Measurements from ENCODE around the gene RREB1. TPM values are rescaled to one million over a fixed set of nuclear protein-coding genes. Genes with fewer than 3 reads are reported as not detected.

RREB1 gene
- total RNA-seq, 3 donors from 2014 or later, result 18.5 to 20.7 (median 19.2) TPM

DNA sequence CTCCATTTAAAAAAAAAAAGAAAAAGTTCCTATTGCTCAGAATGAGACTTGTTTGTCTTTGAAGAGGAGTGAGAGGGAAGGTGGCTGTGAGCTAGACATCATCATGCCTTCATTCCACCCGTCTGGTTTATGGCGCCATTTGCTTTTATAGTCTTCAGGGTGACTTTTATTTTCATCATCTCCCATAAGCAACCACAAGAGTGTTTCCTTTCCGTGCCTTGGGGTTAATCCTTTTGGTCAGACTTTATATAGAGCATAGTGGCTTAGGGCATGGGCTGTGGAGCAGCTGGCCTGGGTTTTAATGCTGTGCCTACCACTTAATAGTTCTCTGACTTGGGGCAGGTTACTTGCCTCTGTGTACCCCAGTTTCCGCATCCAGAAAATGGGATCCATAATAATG is 77.8 kb downstream of the RREB1 start:
- peaks cover 39% of the 10 kb centered on the region for H3K36me3 Mint-ChIP-seq (ENCODE audit: insufficient read depth)
- no peak overlapping the region for H3K4me3 Mint-ChIP-seq

DNA sequence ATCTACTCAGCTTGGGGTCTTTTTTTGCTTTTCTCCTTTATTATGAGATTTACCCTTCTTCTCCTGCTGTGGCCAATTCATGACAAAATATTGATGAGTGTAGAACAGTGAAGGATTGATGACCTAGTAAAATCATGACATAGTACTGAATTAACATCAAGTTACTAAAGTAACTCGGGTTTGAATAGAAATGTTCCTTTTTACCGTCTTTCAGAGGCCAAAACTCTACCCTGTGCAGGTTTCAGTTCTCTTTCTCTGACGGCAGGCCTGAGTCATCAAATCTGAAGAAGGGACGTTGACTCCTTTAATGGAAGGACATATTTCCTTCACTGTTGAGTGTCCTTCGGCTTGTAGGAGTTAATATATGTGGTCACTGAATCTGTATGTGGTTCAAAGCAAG is 80.7 kb downstream of the RREB1 start:
- Mint-ChIP-seq H3K9me3 (no peaks in the 10 kb centered on the region), H3K36me3 (ENCODE audit: insufficient read depth) (peaks cover 32% of the 10 kb centered on the region), H3K27me3 (ENCODE audit: low read depth) (no peaks in the 10 kb centered on the region), H3K4me1 (ENCODE audit: low read depth) (peaks cover 5% of the 10 kb centered on the region), H3K4me3 (no peak overlapping the region)
- DNase-seq (no peak), ATAC-seq (no peak)

More for the DNA sequence above, 77.8 kb downstream of the RREB1 start:
- ATAC-seq (no peak), DNase-seq (no peak)
- peaks cover 2% of the 10 kb centered on the region for H3K4me1 Mint-ChIP-seq (ENCODE audit: low read depth)
- no peaks in the 10 kb centered on the region for H3K9me3 Mint-ChIP-seq
- H3K27me3 Mint-ChIP-seq (ENCODE audit: low read depth), result no peaks in the 10 kb centered on the region

DNA sequence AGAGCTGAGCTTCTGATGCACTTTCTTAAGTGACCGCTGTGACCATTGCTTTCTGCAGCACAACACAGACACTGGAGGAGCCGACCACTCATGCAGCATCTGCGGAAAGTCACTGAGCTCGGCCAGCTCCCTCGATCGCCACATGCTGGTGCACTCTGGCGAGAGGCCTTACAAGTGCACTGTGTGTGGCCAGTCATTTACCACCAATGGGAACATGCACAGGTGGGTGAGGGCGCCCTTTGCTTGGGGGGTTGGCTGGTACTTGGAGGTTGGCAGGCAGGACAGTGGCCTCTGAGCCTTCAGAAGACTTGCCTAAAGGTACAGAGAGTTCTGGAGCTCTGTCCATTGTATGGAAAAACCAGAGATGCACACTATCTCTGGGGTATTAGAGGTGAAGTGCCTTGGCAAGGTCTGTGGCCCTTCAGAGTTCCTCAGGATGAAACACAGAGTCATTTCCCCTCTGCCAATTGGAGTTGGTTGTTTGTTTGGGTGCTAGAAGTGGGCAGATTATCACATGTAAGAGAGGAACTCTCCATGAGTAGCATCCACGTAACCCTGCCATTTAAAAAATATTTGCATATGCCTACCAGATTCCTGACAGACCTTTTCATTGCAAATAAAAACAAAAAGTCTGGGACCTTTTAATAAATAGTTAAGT is 81.5 kb downstream of the RREB1 start:
- no peak overlapping the region for H3K4me3 Mint-ChIP-seq
- peaks cover 7% of the 10 kb centered on the region for H3K4me1 Mint-ChIP-seq (ENCODE audit: low read depth)
- no peaks in the 10 kb centered on the region for H3K27me3 Mint-ChIP-seq (ENCODE audit: low read depth)
- H3K9me3 Mint-ChIP-seq, result no peaks in the 10 kb centered on the region
- peaks cover 32% of the 10 kb centered on the region for H3K36me3 Mint-ChIP-seq (ENCODE audit: insufficient read depth)
- ATAC-seq, result no peak
- no peak for DNase-seq

DNA sequence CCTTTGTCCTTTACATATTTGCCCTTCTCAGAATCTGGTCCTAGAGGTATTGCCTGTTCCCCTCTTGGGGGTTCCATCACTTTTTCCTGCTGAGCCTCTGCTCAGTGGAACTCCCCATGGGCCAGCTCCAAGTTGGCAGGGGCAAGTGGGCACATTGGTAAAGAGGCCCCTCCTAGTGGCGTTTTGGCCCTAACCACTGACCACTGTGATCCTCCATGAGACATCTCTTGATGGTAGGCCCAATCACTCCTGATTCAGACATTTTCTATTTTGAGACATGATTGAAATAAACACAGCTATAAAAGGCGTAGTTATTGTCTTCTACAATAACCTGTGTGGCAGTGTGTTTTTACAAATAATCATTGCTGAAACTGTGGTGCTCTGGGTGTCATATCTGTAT is 83.0 kb downstream of the RREB1 start:
- H3K4me3 Mint-ChIP-seq, result no peak overlapping the region
- no peaks in the 10 kb centered on the region for H3K9me3 Mint-ChIP-seq
- DNase-seq, result no peak
- peaks cover 20% of the 10 kb centered on the region for H3K4me1 Mint-ChIP-seq (ENCODE audit: low read depth)
- no peak for ATAC-seq
- H3K27me3 Mint-ChIP-seq (ENCODE audit: low read depth), result no peaks in the 10 kb centered on the region
- peaks cover 30% of the 10 kb centered on the region for H3K36me3 Mint-ChIP-seq (ENCODE audit: insufficient read depth)

DNA sequence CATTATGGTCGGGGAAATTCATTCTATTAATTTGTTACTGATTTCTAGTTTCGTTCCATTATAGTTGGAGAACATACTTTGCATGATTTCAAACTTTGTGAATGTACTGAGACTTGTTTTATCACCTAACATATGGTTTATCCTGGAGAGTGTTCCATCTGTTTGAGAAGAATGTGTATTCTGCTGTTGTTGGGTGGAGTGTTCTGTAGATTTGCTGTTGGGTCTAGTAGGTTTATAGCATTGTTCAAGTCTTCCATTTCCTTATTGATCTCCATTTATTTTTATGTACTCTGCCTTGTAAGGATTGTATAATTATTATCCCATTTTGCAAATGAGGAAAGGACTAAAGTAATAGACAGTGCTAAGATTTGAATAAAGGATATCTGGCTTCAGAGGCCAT is 85.4 kb downstream of the RREB1 start:
- Mint-ChIP-seq H3K36me3 (ENCODE audit: insufficient read depth) (peaks cover 33% of the 10 kb centered on the region), H3K27me3 (ENCODE audit: low read depth) (no peaks in the 10 kb centered on the region), H3K9me3 (no peaks in the 10 kb centered on the region), H3K4me3 (no peak overlapping the region), H3K4me1 (ENCODE audit: low read depth) (peaks cover 32% of the 10 kb centered on the region)
- ATAC-seq (no peak), DNase-seq (no peak)

DNA sequence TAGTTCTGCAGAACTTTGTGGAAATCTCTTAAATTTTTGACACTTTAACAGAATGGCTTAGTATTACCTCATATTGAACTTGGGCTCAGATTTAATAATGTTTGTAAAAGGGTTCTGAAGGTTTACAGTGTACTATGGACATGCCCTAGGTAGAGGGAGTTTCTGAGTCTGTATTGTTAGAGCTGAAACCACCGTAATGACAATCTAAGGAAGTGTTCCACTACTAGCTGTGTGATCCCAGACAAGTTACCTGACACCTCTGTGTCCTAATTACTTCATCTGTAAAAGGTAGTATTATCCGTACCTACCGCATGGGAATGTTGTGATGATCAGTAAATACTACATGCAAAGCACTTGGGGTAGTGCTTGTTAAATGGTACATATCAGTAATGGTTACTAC is 86.9 kb downstream of the RREB1 start:
- Mint-ChIP-seq H3K9me3 (no peaks in the 10 kb centered on the region), H3K36me3 (ENCODE audit: insufficient read depth) (peaks cover 31% of the 10 kb centered on the region)

DNA sequence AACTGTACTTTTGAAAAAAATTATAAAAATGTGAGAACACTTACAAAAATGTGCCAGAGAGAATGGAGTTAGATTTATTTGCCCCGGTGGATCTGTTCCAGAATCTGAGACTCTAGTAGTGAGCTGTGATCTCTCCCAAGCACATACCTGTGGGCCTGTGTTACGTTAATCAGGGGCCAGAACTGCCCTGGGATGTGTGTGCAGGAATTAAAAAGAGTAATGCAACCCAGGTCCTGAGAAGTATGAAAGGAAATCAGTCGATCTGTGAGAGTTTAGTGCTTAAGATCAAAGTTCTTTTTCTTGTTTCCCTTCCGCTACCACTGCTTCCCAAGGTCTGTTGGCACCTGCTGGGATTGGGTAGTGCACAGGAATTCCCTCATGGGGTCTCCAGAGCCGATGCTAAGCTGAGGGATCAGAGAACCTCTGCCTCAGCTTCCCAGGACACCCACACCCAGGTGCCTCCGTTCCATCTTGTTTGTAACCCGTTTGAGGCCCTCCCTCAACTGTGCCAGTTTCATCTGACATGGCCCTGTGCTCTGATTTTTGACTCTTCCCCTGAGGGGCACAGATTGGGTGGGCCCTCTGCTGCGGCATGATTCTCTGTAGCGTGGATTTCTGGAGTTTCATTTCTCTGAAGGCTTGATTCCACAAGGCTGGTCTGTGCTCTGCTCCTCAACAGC is 87.7 kb downstream of the RREB1 start:
- no peaks in the 10 kb centered on the region for H3K9me3 Mint-ChIP-seq
- DNase-seq, result no peak
- no peak for ATAC-seq
- H3K27me3 Mint-ChIP-seq (ENCODE audit: low read depth), result no peaks in the 10 kb centered on the region
- H3K36me3 Mint-ChIP-seq (ENCODE audit: insufficient read depth), result peaks cover 30% of the 10 kb centered on the region
- H3K4me3 Mint-ChIP-seq, result no peak overlapping the region
- peaks cover 30% of the 10 kb centered on the region for H3K4me1 Mint-ChIP-seq (ENCODE audit: low read depth)

More for the DNA sequence above, 86.9 kb downstream of the RREB1 start:
- ATAC-seq (no peak), DNase-seq (no peak)
- Mint-ChIP-seq H3K4me3 (no peak overlapping the region), H3K27me3 (ENCODE audit: low read depth) (no peaks in the 10 kb centered on the region), H3K4me1 (ENCODE audit: low read depth) (peaks cover 30% of the 10 kb centered on the region)

DNA sequence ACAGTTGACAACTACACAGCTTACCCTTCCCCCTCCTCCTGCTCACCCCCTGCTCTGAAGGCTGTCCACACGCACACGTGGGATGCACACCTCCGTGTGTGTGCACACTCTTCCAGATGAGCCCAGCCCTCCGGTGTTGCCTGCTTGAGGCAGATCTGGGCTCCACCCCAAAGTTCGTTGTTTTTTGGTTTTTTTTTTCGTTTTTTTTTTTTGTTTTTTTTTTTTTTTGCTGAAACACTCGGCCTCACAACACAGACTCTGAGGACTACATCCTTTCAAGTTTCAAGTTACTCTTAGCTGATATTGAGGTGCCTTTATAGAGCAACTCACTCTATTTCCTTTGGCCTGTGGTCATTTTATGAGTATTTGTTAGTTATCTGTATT is 88.2 kb downstream of the RREB1 start:
- ATAC-seq, result peak in 1 of 2 donors; percentile 48
- no peaks in the 10 kb centered on the region for H3K9me3 Mint-ChIP-seq
- no peaks in the 10 kb centered on the region for H3K27me3 Mint-ChIP-seq (ENCODE audit: low read depth)
- H3K36me3 Mint-ChIP-seq (ENCODE audit: insufficient read depth), result peaks cover 25% of the 10 kb centered on the region
- DNase-seq, result no peak
- H3K4me1 Mint-ChIP-seq (ENCODE audit: low read depth), result peaks cover 34% of the 10 kb centered on the region
- H3K4me3 Mint-ChIP-seq, result no peak overlapping the region

DNA sequence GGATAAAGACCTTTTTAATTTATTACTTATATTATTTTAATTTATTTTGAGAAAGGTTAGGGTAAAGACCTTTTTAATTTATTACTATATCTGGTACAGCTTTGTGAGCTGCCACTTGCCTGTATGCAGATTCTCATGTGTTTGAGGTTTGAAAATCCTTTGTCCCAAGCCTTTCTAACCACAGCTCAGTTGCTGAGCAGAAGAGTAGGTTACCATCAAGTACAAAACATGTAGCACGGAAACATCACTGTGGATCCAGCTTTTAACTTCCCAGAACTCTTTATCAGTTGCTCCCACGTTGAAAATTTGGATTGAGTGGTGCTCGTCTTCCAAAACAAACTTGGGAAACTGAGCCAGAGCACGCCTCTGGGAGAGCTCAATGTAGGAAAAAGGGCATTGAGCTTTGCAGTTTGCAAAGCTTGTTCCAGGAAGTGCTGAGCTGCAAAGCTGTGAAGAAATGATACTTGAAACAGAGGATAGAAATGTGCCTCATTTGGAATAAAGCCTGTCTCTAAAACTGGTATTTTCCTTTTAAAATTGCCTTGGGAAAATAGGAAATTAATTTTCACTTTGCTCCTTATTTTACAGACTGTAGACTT is 89.0 kb downstream of the RREB1 start:
- H3K4me3 Mint-ChIP-seq, result no peak overlapping the region
- no peak for DNase-seq

DNA sequence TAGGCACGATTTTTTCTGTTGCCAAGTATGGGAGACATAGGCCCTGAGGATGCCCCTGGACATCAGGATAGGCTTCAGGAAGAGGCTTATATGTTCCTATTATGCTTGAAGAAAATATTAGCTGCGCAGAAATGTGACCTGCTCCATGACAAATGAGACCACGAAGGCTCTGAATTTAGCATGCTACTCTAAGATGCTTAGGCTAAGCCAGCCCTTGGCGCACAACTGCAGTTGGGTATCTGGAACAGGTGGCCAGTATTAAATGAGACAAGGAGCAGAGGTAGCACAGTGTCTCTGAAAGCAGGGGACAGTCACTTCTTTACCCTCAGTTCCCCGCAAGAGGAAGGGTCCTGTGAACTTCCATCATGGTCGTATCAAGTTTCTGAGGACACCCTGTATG is 90.0 kb downstream of the RREB1 start:
- peaks cover 48% of the 10 kb centered on the region for H3K4me1 Mint-ChIP-seq (ENCODE audit: low read depth)
- H3K36me3 Mint-ChIP-seq (ENCODE audit: insufficient read depth), result peaks cover 27% of the 10 kb centered on the region
- DNase-seq, result no peak
- no peaks in the 10 kb centered on the region for H3K27me3 Mint-ChIP-seq (ENCODE audit: low read depth)
- no peak overlapping the region for H3K4me3 Mint-ChIP-seq
- H3K9me3 Mint-ChIP-seq, result no peaks in the 10 kb centered on the region
- ATAC-seq, result no peak

More for the DNA sequence above, 89.0 kb downstream of the RREB1 start:
- H3K36me3 Mint-ChIP-seq (ENCODE audit: insufficient read depth), result peaks cover 22% of the 10 kb centered on the region
- no peaks in the 10 kb centered on the region for H3K9me3 Mint-ChIP-seq
- H3K4me1 Mint-ChIP-seq (ENCODE audit: low read depth), result peaks cover 38% of the 10 kb centered on the region
- H3K27me3 Mint-ChIP-seq (ENCODE audit: low read depth), result no peaks in the 10 kb centered on the region
- ATAC-seq, result no peak

DNA sequence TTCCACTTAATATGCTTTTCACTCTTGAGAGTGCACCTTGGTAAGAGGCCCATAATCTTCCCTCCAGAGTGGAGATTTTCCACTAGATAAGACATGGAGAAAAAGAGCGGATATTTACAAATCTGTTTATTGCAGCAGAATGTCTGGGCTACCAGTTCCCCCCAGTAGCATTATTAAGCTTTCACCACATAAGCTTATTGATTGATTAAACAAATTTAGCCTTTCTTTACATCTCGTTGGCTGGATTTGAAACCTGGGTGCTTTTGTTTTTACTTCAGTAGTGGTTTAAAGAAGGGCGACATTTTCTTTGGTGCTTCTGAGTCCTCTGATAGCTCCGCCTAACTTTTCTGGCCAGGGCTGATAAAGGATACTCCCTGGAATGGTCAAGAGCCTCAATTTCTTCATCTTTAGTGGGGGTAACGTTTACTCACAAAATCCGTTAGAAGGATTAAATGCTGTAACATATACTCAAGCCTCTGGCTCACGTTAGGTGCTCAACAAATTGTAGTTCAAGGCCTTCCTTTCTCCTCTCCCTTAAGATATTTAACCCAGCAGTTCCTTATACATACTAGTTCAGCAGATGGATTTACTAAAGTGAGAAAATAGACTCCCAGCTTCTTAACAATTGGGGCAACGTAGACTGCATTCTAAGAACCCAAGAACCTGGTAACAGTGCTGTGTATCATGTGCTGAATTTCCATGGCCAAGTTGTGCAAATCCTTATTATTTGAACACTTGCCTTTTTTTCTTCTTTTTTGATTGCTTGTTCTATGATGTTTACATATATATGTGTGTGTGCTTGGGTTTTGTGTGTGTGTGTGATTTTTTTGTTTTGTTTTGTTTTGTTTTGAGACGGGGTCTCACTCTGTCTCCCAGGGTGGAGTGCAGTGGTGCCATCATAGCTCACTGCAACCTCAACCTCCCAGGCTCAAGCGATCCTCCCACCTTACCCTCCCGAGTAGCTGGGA is 91.4 kb downstream of the RREB1 start:
- no peaks in the 10 kb centered on the region for H3K27me3 Mint-ChIP-seq (ENCODE audit: low read depth)
- no peak for ATAC-seq
- H3K36me3 Mint-ChIP-seq (ENCODE audit: insufficient read depth), result peaks cover 25% of the 10 kb centered on the region
- no peak for DNase-seq
- H3K4me3 Mint-ChIP-seq, result no peak overlapping the region
- peaks cover 45% of the 10 kb centered on the region for H3K4me1 Mint-ChIP-seq (ENCODE audit: low read depth)
- H3K9me3 Mint-ChIP-seq, result no peaks in the 10 kb centered on the region

DNA sequence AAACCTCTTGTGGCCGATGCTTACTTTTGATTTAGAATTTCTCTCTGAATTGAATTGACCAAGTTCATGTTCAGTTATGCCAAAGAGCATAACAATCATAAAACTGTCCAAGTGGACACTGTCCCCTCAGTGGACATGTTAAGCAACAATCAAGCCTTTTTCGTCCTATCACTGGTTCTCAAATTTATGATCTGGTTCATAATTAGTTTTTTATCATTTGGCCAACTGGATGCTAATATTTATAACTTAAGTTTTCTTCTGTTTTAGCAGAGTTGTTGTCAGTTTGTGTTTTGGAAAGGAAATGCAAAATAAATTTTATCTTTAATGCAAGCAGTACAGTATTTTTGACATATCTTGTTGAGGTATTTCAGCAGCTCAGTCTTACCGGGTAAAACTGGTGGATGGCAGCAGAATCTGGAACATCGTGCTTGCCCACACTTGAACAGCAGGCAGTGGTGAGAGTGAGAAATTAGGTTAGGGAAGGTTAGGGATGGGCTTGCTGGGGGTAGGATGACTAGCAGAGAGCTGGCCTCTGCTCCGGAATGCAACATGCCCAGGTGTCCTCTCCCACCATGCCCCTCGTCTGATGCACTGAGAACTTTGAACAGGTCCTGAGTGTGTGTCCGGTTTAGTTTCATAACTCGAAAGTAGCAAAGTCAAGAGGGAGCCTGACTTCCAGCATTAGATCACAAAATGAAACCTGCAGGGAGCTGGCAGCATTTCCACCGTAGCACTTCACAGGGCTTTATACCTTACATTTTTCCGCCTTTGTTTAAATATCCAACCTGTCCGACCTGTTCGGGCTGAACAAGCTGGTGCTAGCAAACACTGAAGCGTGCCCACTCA is 93.1 kb downstream of the RREB1 start:
- H3K36me3 Mint-ChIP-seq (ENCODE audit: insufficient read depth), result peaks cover 25% of the 10 kb centered on the region
- no peaks in the 10 kb centered on the region for H3K27me3 Mint-ChIP-seq (ENCODE audit: low read depth)
- no peak overlapping the region for H3K4me3 Mint-ChIP-seq

DNA sequence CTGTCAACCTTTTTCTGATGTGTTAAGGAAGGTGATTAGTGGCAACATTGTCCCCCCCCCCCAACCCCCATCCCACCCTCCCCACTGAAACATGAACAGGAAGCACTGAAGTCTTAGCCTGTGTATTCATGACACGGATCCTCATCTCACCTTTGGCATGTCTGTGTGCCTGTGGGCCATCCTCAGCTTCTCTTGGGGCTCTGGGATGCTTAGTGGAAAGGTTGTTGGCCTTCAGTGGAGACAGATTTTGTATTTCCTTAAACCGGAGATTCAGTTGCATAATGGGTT is 93.6 kb downstream of the RREB1 start:
- peaks cover 27% of the 10 kb centered on the region for H3K4me1 Mint-ChIP-seq (ENCODE audit: low read depth)
- H3K27me3 Mint-ChIP-seq (ENCODE audit: low read depth), result no peaks in the 10 kb centered on the region
- DNase-seq (no peak), ATAC-seq (no peak)
- H3K9me3 Mint-ChIP-seq, result no peaks in the 10 kb centered on the region
- H3K4me3 Mint-ChIP-seq, result no peak overlapping the region
- H3K36me3 Mint-ChIP-seq (ENCODE audit: insufficient read depth), result peaks cover 24% of the 10 kb centered on the region

More for the DNA sequence above, 93.1 kb downstream of the RREB1 start:
- ATAC-seq (no peak), DNase-seq (no peak)
- Mint-ChIP-seq H3K9me3 (no peaks in the 10 kb centered on the region), H3K4me1 (ENCODE audit: low read depth) (peaks cover 31% of the 10 kb centered on the region)
